Omental fat pad (tissue), 4 donors: ENCODE measurements around the gene RHBDD2. TPM values are rescaled to one million over a fixed set of nuclear protein-coding genes. Genes with fewer than 3 reads are reported as not detected.
"Not testable (repeated sequence)": the region's sequence is repeated elsewhere in the genome, so short reads cannot be mapped to it uniquely, and the experiment has no call there.

Source experiments
- ATAC-seq: fragments of 150-250 bp; one replicate; pipeline ENCODE4 v1.9.1; 2016; ENCODE audit warnings: mild to moderate bottlenecking, moderate library complexity; ENCODE audit not compliant: low FRiP score
- DNase-seq: peaks from one replicate; pipeline ENCODE4 v3.0.0-alpha.2; 2019; ENCODE audit warnings: low spot score
- total RNA-seq, 4 donors: library from RNA; depleted of rRNA; stranded (reverse); fragments of >200 nt; gene quantifications; one replicate each; pipeline ENCODE4 v1.1.0, GENCODE V29; 2016
- TF ChIP-seq, protein P1 (sequence below), 3 donors: fragments of 450-650 bp; IDR thresholded peaks; one replicate each; pipeline ENCODE4 v1.5.1; 2016 to 2017; ENCODE audit warnings: antibody characterized with exemption in 3 of 3, mild to moderate bottlenecking in 3 of 3, moderate library complexity in 2 of 3

The RHBDD2 gene
- total RNA-seq, 4 donors from 2014 or later, result 31.8 to 51.9 (median 33.0) TPM

- no peak for DNase-seq
- ATAC-seq, result peak; percentile 47
- TF ChIP-seq, protein P1, sequence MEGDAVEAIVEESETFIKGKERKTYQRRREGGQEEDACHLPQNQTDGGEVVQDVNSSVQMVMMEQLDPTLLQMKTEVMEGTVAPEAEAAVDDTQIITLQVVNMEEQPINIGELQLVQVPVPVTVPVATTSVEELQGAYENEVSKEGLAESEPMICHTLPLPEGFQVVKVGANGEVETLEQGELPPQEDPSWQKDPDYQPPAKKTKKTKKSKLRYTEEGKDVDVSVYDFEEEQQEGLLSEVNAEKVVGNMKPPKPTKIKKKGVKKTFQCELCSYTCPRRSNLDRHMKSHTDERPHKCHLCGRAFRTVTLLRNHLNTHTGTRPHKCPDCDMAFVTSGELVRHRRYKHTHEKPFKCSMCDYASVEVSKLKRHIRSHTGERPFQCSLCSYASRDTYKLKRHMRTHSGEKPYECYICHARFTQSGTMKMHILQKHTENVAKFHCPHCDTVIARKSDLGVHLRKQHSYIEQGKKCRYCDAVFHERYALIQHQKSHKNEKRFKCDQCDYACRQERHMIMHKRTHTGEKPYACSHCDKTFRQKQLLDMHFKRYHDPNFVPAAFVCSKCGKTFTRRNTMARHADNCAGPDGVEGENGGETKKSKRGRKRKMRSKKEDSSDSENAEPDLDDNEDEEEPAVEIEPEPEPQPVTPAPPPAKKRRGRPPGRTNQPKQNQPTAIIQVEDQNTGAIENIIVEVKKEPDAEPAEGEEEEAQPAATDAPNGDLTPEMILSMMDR (IDR thresholded peaks at IDR 0.05), result no peak
These were observed 24.6 kb upstream of the RHBDD2 start for GRCh38 chr7:75854233-75854632.

DNA sequence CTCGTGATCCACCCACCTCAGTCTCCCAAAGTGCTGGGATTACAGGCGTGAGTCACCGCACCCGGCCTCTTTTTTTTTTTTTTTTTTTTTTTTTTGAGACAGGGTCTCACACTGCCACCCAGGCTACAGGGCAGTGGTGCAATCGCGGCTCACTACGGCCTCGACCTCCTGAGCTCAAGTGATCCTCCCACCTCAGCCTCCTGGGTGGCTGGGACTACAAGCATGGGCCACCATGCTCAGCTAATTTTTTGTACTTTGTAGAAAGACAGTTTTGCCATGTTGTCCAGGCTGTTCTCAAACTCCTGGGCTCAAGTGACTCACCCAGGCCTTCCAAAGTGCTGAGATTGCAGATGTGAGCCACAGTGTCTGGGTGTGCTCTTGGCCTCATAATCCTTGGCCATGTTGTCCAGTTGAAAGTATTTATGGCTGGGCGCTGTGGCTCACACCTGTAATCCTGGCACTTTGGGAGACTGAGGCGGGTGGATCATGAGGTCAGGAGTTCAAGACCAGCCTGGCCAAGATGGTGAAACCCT, 24.0 kb upstream of the RHBDD2 start:
- not testable (repeated sequence) for DNase-seq, ATAC-seq

GRCh38 chr7:75856536-75856935, 22.3 kb upstream of the RHBDD2 start:
- no peak for ATAC-seq
- TF ChIP-seq, protein P1 (IDR thresholded peaks at IDR 0.05), result no peak
- DNase-seq, result no peak

DNA sequence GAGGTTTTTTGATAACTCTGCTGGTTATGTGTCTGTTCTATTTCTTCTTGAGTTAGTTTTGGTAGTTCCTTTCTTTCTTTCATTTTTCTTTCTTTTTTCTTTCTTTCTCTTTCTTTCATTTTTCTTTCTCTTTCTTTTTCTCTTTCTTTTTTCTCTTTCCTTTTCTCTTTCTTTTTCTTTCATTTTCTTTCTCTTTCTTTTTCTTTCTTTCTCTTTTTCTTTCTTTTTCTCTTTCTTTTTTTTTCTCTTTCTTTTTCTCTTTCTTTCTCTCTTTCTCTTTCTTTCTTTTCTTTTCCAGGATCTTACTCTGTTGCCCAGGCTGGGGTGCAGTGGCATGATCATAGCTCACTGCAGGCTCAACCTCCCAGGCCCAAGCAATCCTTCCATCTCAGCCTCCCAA, 20.4 kb upstream of the RHBDD2 start:
- ATAC-seq, result no peak
- TF ChIP-seq, protein P1 (IDR thresholded peaks at IDR 0.05), result no peak
- no peak for DNase-seq

DNA sequence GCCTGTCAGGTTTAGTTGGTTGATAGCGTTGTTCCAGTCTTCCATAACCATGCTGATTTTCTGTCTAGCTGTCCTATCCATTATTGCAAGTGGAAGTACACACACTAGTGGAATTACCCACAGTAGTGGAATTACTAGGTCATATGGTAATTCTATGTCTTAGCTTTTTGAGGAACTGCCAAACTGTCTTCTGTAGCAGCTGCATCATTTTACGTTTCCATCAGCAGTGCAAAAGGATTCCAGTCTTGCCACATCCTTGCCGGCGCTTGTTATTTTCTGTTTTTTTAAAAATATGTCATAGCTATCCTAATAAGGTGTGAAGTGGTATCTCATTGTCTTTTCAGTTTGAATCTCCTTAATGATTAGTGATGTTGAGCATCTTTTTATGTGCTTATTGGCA, 17.2 kb upstream of the RHBDD2 start:
- TF ChIP-seq, protein P1 (IDR thresholded peaks at IDR 0.05), result no peak
- ATAC-seq, result no peak
- no peak for DNase-seq

DNA sequence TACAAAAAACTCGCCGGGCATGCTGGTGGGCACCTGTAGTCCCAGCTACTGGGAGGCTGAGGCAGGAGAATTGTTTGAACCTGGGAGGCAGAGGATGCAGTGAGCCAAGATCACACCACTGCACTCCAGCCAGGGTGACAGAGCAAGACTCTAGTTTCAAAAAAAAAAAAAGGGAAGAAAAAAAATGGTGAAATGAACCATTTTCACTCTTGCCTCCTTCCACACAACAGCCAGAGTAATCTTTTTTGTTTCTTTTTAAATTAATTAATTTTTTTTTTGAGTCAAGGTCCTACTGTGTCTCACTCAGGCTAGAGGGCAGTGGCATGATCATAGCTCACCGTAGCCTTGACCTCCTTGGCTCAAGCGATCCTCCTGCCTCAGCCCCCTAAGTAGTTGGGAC, 14.6 kb upstream of the RHBDD2 start:
- not testable (repeated sequence) for DNase-seq, ATAC-seq

- TF ChIP-seq, protein P1 (IDR thresholded peaks at IDR 0.05), result no peak
- DNase-seq (no peak), ATAC-seq (peak; percentile 30)
These were observed 12.7 kb upstream of the RHBDD2 start for GRCh38 chr7:75866114-75866488.

DNA sequence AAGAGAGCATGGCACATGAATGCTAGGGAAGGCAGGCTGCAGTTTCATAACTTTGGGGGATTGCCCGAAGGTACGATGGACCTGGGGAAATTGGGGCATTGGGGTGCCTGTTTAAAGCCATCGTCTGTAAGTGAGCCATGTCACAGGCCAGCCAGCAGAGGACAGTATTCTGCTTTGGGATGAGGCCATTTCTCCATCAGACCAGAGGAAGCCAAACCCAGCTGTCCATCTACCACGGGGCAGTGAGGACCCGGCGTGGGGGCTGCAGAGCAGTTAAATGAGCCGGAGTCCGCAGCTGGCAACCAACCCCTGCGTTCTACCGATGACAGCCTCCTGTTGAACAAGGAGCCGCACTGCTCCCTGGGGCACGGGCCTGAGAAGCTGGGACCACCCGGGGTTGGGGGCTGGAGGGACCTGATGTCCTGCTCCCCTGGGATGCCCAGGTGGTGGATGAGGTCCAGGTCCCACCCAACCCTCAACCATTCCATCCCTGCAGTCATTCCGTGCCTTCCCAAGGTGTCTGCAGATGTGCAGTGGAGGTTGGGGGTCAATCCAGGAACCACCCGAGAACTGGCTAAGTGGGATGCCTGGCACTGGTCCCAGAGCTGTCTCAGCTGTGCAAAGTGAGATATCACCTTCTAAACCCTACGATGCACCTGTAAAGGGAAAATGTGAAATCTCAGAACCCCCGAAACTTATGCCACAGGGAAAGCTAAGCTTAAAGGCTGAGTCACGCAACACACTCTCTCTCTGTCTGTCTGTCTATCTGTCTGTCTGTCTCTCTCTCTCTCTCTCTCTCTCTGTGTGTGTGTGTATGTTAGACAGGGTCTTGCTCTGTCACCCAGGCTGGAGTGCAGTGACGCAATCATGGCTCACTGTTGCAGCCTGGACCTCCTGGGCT, 12.1 kb upstream of the RHBDD2 start:
- ATAC-seq (peak; percentile 82), DNase-seq (no peak)
- TF ChIP-seq, protein P1 (IDR thresholded peaks at IDR 0.05), result peak in 1 of 3 donors; percentile 23
